Mesenchymal stem cell (in vitro differentiated cells and primary cell): ENCODE measurements around the gene TRIAP1.

Experiments used
- DNase-seq: peaks from one replicate; pipeline ENCODE4 v3.0.0-alpha.2; 2013
- H2AFZ ChIP-seq: one replicate; pipeline ENCODE4 v1.6.1; 2013; ENCODE audit warnings: low read depth, mild to moderate bottlenecking, control low read depth, inconsistent platforms, low read length, moderate library complexity
- H2AK5ac ChIP-seq: 2 replicates; pipeline ENCODE4 v1.6.1; 2013; ENCODE audit warnings: low read length, moderate library complexity, mild to moderate bottlenecking, inconsistent platforms; ENCODE audit not compliant: severe bottlenecking
- H2BK120ac ChIP-seq: one replicate; pipeline ENCODE4 v1.6.1; 2013; ENCODE audit warnings: low read depth, mild to moderate bottlenecking, inconsistent platforms, low read length, moderate library complexity
- H2BK12ac ChIP-seq, 2 experiments: one replicate each; pipeline ENCODE4 v1.6.1; 2013; ENCODE audit warnings: inconsistent platforms in 2 of 2, low read length in 2 of 2, mild to moderate bottlenecking in 2 of 2, moderate library complexity in 2 of 2, control low read depth in 1 of 2
- H2BK15ac ChIP-seq: one replicate; pipeline ENCODE4 v1.6.1; 2013; ENCODE audit warnings: mild to moderate bottlenecking, low read depth, inconsistent platforms; ENCODE audit not compliant: poor library complexity, severe bottlenecking
- H2BK5ac ChIP-seq: 2 replicates; pipeline ENCODE4 v1.6.1; 2013; ENCODE audit warnings: low read depth, mild to moderate bottlenecking, low read length, control low read depth, inconsistent platforms; ENCODE audit not compliant: poor library complexity, severe bottlenecking
- H3K14ac ChIP-seq, 2 experiments: one replicate each; pipeline ENCODE4 v1.6.1; 2013; ENCODE audit warnings: inconsistent platforms in 2 of 2, low read length in 2 of 2, control low read depth in 1 of 2, mild to moderate bottlenecking in 1 of 2, moderate library complexity in 1 of 2
- H3K18ac ChIP-seq, 2 experiments: one replicate each; pipeline ENCODE4 v1.6.1; 2013; ENCODE audit warnings: inconsistent platforms in 2 of 2, low read length in 2 of 2, control low read depth in 1 of 2, low read depth in 1 of 2, mild to moderate bottlenecking in 1 of 2
- H3K23ac ChIP-seq, 2 experiments: one replicate each; pipeline ENCODE4 v1.6.1; 2013; ENCODE audit warnings: inconsistent platforms in 2 of 2, low read length in 2 of 2, mild to moderate bottlenecking in 2 of 2, moderate library complexity in 2 of 2, control low read depth in 1 of 2
- H3K27ac ChIP-seq: 2 replicates; pipeline ENCODE4 v1.5.1; 2013; ENCODE audit warnings: mild to moderate bottlenecking, moderate library complexity, low read length, control low read depth, inconsistent platforms; ENCODE audit not compliant: poor library complexity, severe bottlenecking
- H3K27me3 ChIP-seq, 2 experiments: 2 replicates each; pipeline versions ENCODE4 v1.6.1 to v1.7.0; 2013; ENCODE audit warnings: low read length in 2 of 2, mild to moderate bottlenecking in 2 of 2, moderate library complexity in 2 of 2, control low read depth in 1 of 2, inconsistent platforms in 1 of 2; ENCODE audit not compliant: control insufficient read depth in 1 of 2, insufficient read depth in 1 of 2
- H3K36me3 ChIP-seq, 2 experiments: 2 replicates each; pipeline versions ENCODE4 v1.6.1 to v1.7.0; 2013; ENCODE audit warnings: low read length in 2 of 2, control low read depth in 1 of 2, inconsistent platforms in 1 of 2, low read depth in 1 of 2, mild to moderate bottlenecking in 1 of 2; ENCODE audit not compliant: insufficient read depth in 2 of 2, control insufficient read depth in 1 of 2
- H3K4ac ChIP-seq, 2 experiments: one replicate each; pipeline ENCODE4 v1.6.1; 2013; ENCODE audit warnings: inconsistent platforms in 2 of 2, low read length in 2 of 2, mild to moderate bottlenecking in 2 of 2, moderate library complexity in 2 of 2, control low read depth in 1 of 2, low read depth in 1 of 2
- H3K4me1 ChIP-seq: 2 replicates; pipeline ENCODE4 v1.6.1; 2013; ENCODE audit warnings: low read depth, low read length, control low read depth; ENCODE audit not compliant: control insufficient read depth, insufficient read depth
- H3K4me2 ChIP-seq: 2 replicates; pipeline ENCODE4 v1.6.1; 2013; ENCODE audit warnings: low read length, mild to moderate bottlenecking, inconsistent platforms; ENCODE audit not compliant: poor library complexity, severe bottlenecking
- H3K4me3 ChIP-seq, 2 experiments: 2 replicates each; pipeline versions ENCODE4 v1.5.1 to v1.7.0; 2013; ENCODE audit warnings: low read length in 2 of 2, mild to moderate bottlenecking in 2 of 2, control low read depth in 1 of 2, low read depth in 1 of 2; ENCODE audit not compliant: insufficient read depth in 1 of 2
- H3K79me1 ChIP-seq: replicated peaks from 2 replicates; pipeline ENCODE4 v1.6.1; 2013; ENCODE audit warnings: mild to moderate bottlenecking, control low read depth, low read length, inconsistent platforms; ENCODE audit not compliant: poor library complexity, severe bottlenecking
- H3K9ac ChIP-seq: 2 replicates; pipeline ENCODE4 v1.7.0; 2013; ENCODE audit warnings: mild to moderate bottlenecking, low read length, moderate library complexity
- H3K9me3 ChIP-seq: 2 replicates; pipeline ENCODE4 v1.7.0; 2013; ENCODE audit warnings: mild to moderate bottlenecking, low read length; ENCODE audit not compliant: control insufficient read depth
- H4K8ac ChIP-seq: one replicate; pipeline ENCODE4 v1.6.1; 2013; ENCODE audit warnings: inconsistent platforms, mild to moderate bottlenecking, low read length, moderate library complexity
- H4K91ac ChIP-seq: one replicate; pipeline ENCODE4 v1.6.1; 2013; ENCODE audit warnings: mild to moderate bottlenecking, low read length, inconsistent platforms
- WGBS: methylation state at CpG from one replicate; pipeline ENCODE4 v1.1.7; 2013; ENCODE audit warnings: mixed read lengths; 5-methylcytosine and 5-hydroxymethylcytosine counted together

The TRIAP1 gene

GRCh38 chr12:120429368-120429767 lies 16.8 kb downstream of the TRIAP1 start:
- H3K36me3 ChIP-seq: no peaks in the 10 kb centered on the region
- no peak overlapping the region for H2BK120ac ChIP-seq

GRCh38 chr12:120428597-120429229 lies 17.5 kb downstream of the TRIAP1 start:
- H3K27me3 ChIP-seq: peaks cover 6 to 10% of the 10 kb centered on the region in 2 experiments
- H3K4ac ChIP-seq: no peak overlapping the region
- H2BK15ac ChIP-seq: no peak overlapping the region
- no peak overlapping the region for H2BK5ac ChIP-seq
- H2BK120ac ChIP-seq: no peak overlapping the region
- H4K91ac ChIP-seq: no peak overlapping the region
- H3K14ac ChIP-seq: no peak overlapping the region
- WGBS: 76% methylated on average over 8 of the region's 8 CpGs
- no peak overlapping the region for H3K27ac ChIP-seq
- no peak overlapping the region for H4K8ac ChIP-seq
- H3K9me3 ChIP-seq: no peaks in the 10 kb centered on the region
- H3K4me2 ChIP-seq: no peak overlapping the region
- no peak overlapping the region for H2BK12ac ChIP-seq
- no peaks in the 10 kb centered on the region for H3K4me1 ChIP-seq
- no peak overlapping the region for H2AFZ ChIP-seq
- no peak overlapping the region for H3K9ac ChIP-seq
- H3K18ac ChIP-seq: no peak overlapping the region
- no peak overlapping the region for H3K23ac ChIP-seq
- H3K36me3 ChIP-seq: no peaks in the 10 kb centered on the region
- no peak overlapping the region for H3K4me3 ChIP-seq
- H3K79me1 ChIP-seq: no peaks in the 10 kb centered on the region
- H2AK5ac ChIP-seq: no peak overlapping the region
- no peak for DNase-seq

More at GRCh38 chr12:120429368-120429767, 16.8 kb downstream of the TRIAP1 start:
- Histone ChIP-seq H3K27me3 (peaks cover 6 to 7% of the 10 kb centered on the region in 2 experiments), H4K91ac (no peak overlapping the region), H3K14ac (no peak overlapping the region), H3K23ac (no peak overlapping the region), H2BK12ac (no peak overlapping the region), H3K18ac (no peak overlapping the region), H3K79me1 (no peaks in the 10 kb centered on the region), H3K9me3 (no peaks in the 10 kb centered on the region), H4K8ac (no peak overlapping the region), H3K4me3 (no peak overlapping the region), H2AFZ (no peak overlapping the region), H3K4me1 (no peaks in the 10 kb centered on the region), H2BK15ac (no peak overlapping the region), H3K4me2 (no peak overlapping the region), H2AK5ac (no peak overlapping the region), H2BK5ac (no peak overlapping the region), H3K9ac (no peak overlapping the region), H3K27ac (no peak overlapping the region), H3K4ac (no peak overlapping the region)
- no peak for DNase-seq
- WGBS: 80% methylated on average over 7 of the region's 7 CpGs

- Histone ChIP-seq H2BK15ac (no peak overlapping the region), H3K4me2 (no peak overlapping the region), H3K18ac (no peak overlapping the region), H4K91ac (no peak overlapping the region), H4K8ac (no peak overlapping the region), H3K79me1 (no peaks in the 10 kb centered on the region), H3K23ac (no peak overlapping the region), H2AK5ac (no peak overlapping the region), H3K4me1 (no peaks in the 10 kb centered on the region), H3K9ac (no peak overlapping the region), H2BK12ac (no peak overlapping the region), H3K4ac (no peak overlapping the region), H3K36me3 (no peaks in the 10 kb centered on the region), H2BK5ac (no peak overlapping the region), H3K14ac (no peak overlapping the region), H2BK120ac (no peak overlapping the region), H2AFZ (no peak overlapping the region), H3K4me3 (no peak overlapping the region), H3K27me3 (peaks cover 5 to 10% of the 10 kb centered on the region in 2 experiments), H3K27ac (no peak overlapping the region), H3K9me3 (no peaks in the 10 kb centered on the region)
- DNase-seq: no peak
- WGBS: 78% methylated on average over 1 of the region's 3 CpGs
These were observed 20.4 kb downstream of the TRIAP1 start for GRCh38 chr12:120425797-120426196.

- Histone ChIP-seq H3K4me1 (no peaks in the 10 kb centered on the region), H2AFZ (no peak overlapping the region), H3K23ac (no peak overlapping the region), H3K9ac (no peak overlapping the region), H3K27me3 (peaks cover 5 to 13% of the 10 kb centered on the region in 2 experiments), H3K4me2 (no peak overlapping the region), H3K79me1 (no peaks in the 10 kb centered on the region), H4K8ac (no peak overlapping the region), H2BK5ac (no peak overlapping the region), H3K4ac (no peak overlapping the region), H3K14ac (no peak overlapping the region), H3K18ac (no peak overlapping the region), H3K36me3 (no peaks in the 10 kb centered on the region), H2AK5ac (no peak overlapping the region), H4K91ac (no peak overlapping the region), H2BK15ac (no peak overlapping the region), H2BK12ac (no peak overlapping the region), H3K27ac (no peak overlapping the region), H3K9me3 (no peaks in the 10 kb centered on the region), H2BK120ac (no peak overlapping the region), H3K4me3 (no peak overlapping the region)
- WGBS: 85% methylated on average over 7 of the region's 7 CpGs
- DNase-seq: no peak
These were observed 23.2 kb downstream of the TRIAP1 start for GRCh38 chr12:120422892-120423456.
